C4-2B (cell line): ENCODE results near the gene DLGAP1.

Experiments used
- CTCF ChIP-seq: fragments of 450-650 bp; conservative IDR thresholded peaks from 2 replicates; pipeline ENCODE4 v1.5.1; 2017; ENCODE audit warnings: mild to moderate bottlenecking
- ZFX ChIP-seq: fragments of 450-650 bp; IDR thresholded peaks from 2 replicates; pipeline ENCODE4 v1.6.1; 2017

DNA sequence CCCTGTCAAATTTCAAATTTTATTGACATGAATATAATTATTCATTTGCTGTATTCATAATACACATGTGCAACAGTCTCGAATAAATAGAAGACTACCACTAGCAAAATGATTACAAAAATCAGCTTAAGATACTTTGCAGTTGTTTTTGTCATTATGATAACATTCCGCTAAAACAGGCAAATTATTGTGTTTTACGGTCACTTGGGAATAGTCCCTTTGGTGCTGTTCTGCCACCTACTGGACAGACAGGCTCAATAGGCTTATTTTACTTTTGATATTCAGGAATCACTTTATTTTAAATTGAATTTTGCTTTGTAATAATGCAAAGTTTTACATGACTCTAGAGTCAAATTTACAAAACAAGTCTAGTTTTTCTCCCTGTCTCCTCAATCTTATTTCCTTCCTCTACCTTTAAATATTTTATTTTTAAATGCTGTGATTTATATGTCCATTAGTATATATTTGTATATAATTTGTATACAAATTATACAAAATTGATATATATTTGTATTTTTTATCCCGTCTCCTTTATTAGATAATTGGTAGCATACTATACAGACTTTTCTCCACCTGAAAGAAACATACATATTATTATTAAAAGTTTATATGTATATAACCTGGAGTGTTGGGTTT is 456.3 kb downstream of the DLGAP1 start:
- TF ChIP-seq CTCF (peak; percentile 86), ZFX (no peak)
